Liver (tissue), 9 donors: ENCODE data around the gene ARCN1. TPM values are rescaled to one million over a fixed set of nuclear protein-coding genes. Genes with fewer than 3 reads are reported as not detected.

ENCODE experiments used
- DNase-seq: peaks from one replicate; pipeline ENCODE4 v3.0.0-alpha.2; 2017; ENCODE audit warnings: low spot score
- H3K27ac ChIP-seq, 2 donors: one replicate each; pipeline ENCODE4 v1.7.0; 2013; ENCODE audit warnings: inconsistent platforms in 2 of 2, low read length in 2 of 2, control low read depth in 1 of 2, low read depth in 1 of 2, mild to moderate bottlenecking in 1 of 2
- H3K27me3 ChIP-seq, 4 donors: one replicate each; pipeline versions ENCODE4 v1.6.1 to v1.7.0; 2013; ENCODE audit warnings: low read length in 3 of 4, inconsistent platforms in 1 of 4, mild to moderate bottlenecking in 1 of 4, moderate library complexity in 1 of 4; ENCODE audit not compliant: control insufficient read depth in 4 of 4, insufficient read depth in 4 of 4
- H3K36me3 ChIP-seq, 4 donors: one replicate each; pipeline versions ENCODE4 v1.6.1 to v1.7.0; 2013; ENCODE audit warnings: low read length in 3 of 4, mild to moderate bottlenecking in 3 of 4, low read depth in 1 of 4, moderate library complexity in 1 of 4; ENCODE audit not compliant: control insufficient read depth in 4 of 4, insufficient read depth in 3 of 4
- H3K4me1 ChIP-seq, 4 donors: one replicate each; pipeline versions ENCODE4 v1.6.1 to v1.7.0; 2013; ENCODE audit warnings: low read length in 3 of 4, mild to moderate bottlenecking in 3 of 4, moderate library complexity in 1 of 4; ENCODE audit not compliant: control insufficient read depth in 4 of 4, insufficient read depth in 4 of 4
- H3K4me3 ChIP-seq, 3 donors: one replicate each; pipeline versions ENCODE4 v1.6.1 to v1.7.0; 2013; ENCODE audit warnings: low read length in 3 of 3, control low read depth in 1 of 3, low read depth in 1 of 3, mild to moderate bottlenecking in 1 of 3
- H3K9ac ChIP-seq, 2 donors: one replicate each; pipeline ENCODE4 v1.7.0; 2013; ENCODE audit warnings: low read length in 2 of 2, mild to moderate bottlenecking in 2 of 2, moderate library complexity in 2 of 2, control low read depth in 1 of 2, low read depth in 1 of 2
- H3K9me3 ChIP-seq, 4 donors: one replicate each; pipeline versions ENCODE4 v1.6.1 to v1.7.0; 2013; ENCODE audit warnings: low read length in 3 of 4; ENCODE audit not compliant: control insufficient read depth in 4 of 4
- EGR1 ChIP-seq, 2 donors: IDR thresholded peaks; 2 replicates each; pipeline ENCODE4 v1.6.1; 2016 to 2018; ENCODE audit warnings: antibody characterized with exemption in 2 of 2, low read depth in 2 of 2
- FOXA1 ChIP-seq: IDR thresholded peaks from 2 replicates; pipeline ENCODE4 v1.6.1; 2016; ENCODE audit warnings: antibody characterized with exemption
- FOXA2 ChIP-seq: IDR thresholded peaks from 2 replicates; pipeline ENCODE4 v1.6.1; 2016; ENCODE audit warnings: antibody characterized with exemption
- GABPA ChIP-seq, 2 donors: IDR thresholded peaks in 1 of 2; conservative IDR thresholded peaks in 1 of 2; 2 replicates each; pipeline ENCODE4 v1.6.1; 2016; ENCODE audit warnings: antibody characterized with exemption in 2 of 2, mild to moderate bottlenecking in 1 of 2, moderate library complexity in 1 of 2
- HNF4A ChIP-seq, 2 donors: conservative IDR thresholded peaks; 2 replicates each; pipeline ENCODE4 v1.6.1; 2016; ENCODE audit warnings: antibody characterized with exemption in 2 of 2, mild to moderate bottlenecking in 2 of 2
- HNF4G ChIP-seq: IDR thresholded peaks from 2 replicates; pipeline ENCODE4 v1.6.1; 2016; ENCODE audit warnings: antibody characterized with exemption
- JUND ChIP-seq, 2 donors: IDR thresholded peaks; 2 replicates each; pipeline ENCODE4 v1.6.1; 2016; ENCODE audit warnings: antibody characterized with exemption in 2 of 2
- NR2F2 ChIP-seq: IDR thresholded peaks from 2 replicates; pipeline ENCODE4 v1.6.1; 2016; ENCODE audit warnings: antibody characterized with exemption
- RAD21 ChIP-seq, 2 donors: IDR thresholded peaks; 2 replicates each; pipeline ENCODE4 v1.6.1; 2016; ENCODE audit warnings: antibody characterized with exemption in 2 of 2, mild to moderate bottlenecking in 2 of 2
- REST ChIP-seq: IDR thresholded peaks from 2 replicates; pipeline ENCODE4 v1.6.1; 2016; ENCODE audit warnings: antibody characterized with exemption, mild to moderate bottlenecking
- SP1 ChIP-seq: IDR thresholded peaks from 2 replicates; pipeline ENCODE4 v1.6.1; 2018; ENCODE audit warnings: antibody characterized with exemption, mild to moderate bottlenecking
- TAF1 ChIP-seq: conservative IDR thresholded peaks from 2 replicates; pipeline ENCODE4 v1.6.1; 2016; ENCODE audit warnings: antibody characterized with exemption, mild to moderate bottlenecking
- YY1 ChIP-seq: IDR thresholded peaks from 2 replicates; pipeline ENCODE4 v1.6.1; 2016; ENCODE audit warnings: antibody characterized with exemption, mild to moderate bottlenecking
- WGBS: extraction: QIAGEN DNeasy Blood & Tissue Kit; methylation state at CpG from one replicate; pipeline ENCODE4 v1.1.7; 2013; 5-methylcytosine and 5-hydroxymethylcytosine counted together
- polyA plus RNA-seq, 2 donors: library from polyadenylated mRNA; stranded (reverse) in 1 of 2; unstranded in 1 of 2; fragments of 200-250 nt in 1 of 2; fragments of >200 nt in 1 of 2; fragmentation: Nextera tagmentation in 1 of 2; extraction: Ambion mirVana in 1 of 2; gene quantifications; one replicate each; pipeline versions ENCODE4 v1.2.1 to v1.2.3, GENCODE V29; 2013 to 2015
- total RNA-seq, 2 donors: library from RNA; depleted of rRNA; stranded (reverse); fragments of >200 nt; gene quantifications; one replicate each; pipeline ENCODE4 v1.2.3, GENCODE V29; 2014
- TF ChIP-seq, protein P1 (sequence below): fragments of 150-350 bp; IDR thresholded peaks from 2 replicates; pipeline ENCODE4 v1.5.1; 2017; ENCODE audit warnings: improper control_type of control experiment, low read depth, low read length; ENCODE audit not compliant: missing input control
- TF ChIP-seq, protein P2 (sequence below): IDR thresholded peaks from 2 replicates; pipeline ENCODE4 v1.6.1; 2016; ENCODE audit warnings: antibody characterized with exemption
- TF ChIP-seq, protein P3 (sequence below): IDR thresholded peaks from 2 replicates; pipeline ENCODE4 v1.6.1; 2016; ENCODE audit warnings: antibody characterized with exemption
- donor health status: healthy.
- donor health status: healthy.
- donor health status: healthy.
- donor health status: healthy.
- donor health status: healthy.

ARCN1 gene
- total and polyA plus RNA-seq, 4 donors: 36.7 to 95.4 (median 51.8) TPM

- peaks cover 0 to 2% (median 2%) of the 10 kb centered on the region in 4 donors for H3K36me3 ChIP-seq
- DNase-seq: peak; percentile 50
- peak within 1 kb of the TSS in 1 of 2 donors; percentile 7 for H3K9ac ChIP-seq
- WGBS: 2% methylated on average over 72 of the region's 72 CpGs
- H3K27ac ChIP-seq: peak within 1 kb of the TSS; percentile 75
- no peaks in the 10 kb centered on the region for H3K9me3 ChIP-seq
- H3K27me3 ChIP-seq: no peaks in the 10 kb centered on the region
- TF ChIP-seq RAD21 (IDR thresholded peaks at IDR 0.05): peak in 1 of 2 donors; percentile 20
- TF ChIP-seq SP1: no peak
- TF ChIP-seq FOXA2: no peak
- TF ChIP-seq, protein P1, sequence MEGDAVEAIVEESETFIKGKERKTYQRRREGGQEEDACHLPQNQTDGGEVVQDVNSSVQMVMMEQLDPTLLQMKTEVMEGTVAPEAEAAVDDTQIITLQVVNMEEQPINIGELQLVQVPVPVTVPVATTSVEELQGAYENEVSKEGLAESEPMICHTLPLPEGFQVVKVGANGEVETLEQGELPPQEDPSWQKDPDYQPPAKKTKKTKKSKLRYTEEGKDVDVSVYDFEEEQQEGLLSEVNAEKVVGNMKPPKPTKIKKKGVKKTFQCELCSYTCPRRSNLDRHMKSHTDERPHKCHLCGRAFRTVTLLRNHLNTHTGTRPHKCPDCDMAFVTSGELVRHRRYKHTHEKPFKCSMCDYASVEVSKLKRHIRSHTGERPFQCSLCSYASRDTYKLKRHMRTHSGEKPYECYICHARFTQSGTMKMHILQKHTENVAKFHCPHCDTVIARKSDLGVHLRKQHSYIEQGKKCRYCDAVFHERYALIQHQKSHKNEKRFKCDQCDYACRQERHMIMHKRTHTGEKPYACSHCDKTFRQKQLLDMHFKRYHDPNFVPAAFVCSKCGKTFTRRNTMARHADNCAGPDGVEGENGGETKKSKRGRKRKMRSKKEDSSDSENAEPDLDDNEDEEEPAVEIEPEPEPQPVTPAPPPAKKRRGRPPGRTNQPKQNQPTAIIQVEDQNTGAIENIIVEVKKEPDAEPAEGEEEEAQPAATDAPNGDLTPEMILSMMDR: peak; percentile 22
- no peak for TF ChIP-seq EGR1 (IDR thresholded peaks at IDR 0.05; ENCODE audit: low read depth in 2 of 2)
- TF ChIP-seq, protein P2, sequence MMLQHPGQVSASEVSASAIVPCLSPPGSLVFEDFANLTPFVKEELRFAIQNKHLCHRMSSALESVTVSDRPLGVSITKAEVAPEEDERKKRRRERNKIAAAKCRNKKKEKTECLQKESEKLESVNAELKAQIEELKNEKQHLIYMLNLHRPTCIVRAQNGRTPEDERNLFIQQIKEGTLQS: no peak
- no peak for TF ChIP-seq GABPA (IDR thresholded peaks at IDR 0.05 in 1 of 2, conservative IDR thresholded peaks at IDR 0.05 in 1 of 2)
- peak within 1 kb of the TSS; percentile 29 to 59 (median 48) for H3K4me3 ChIP-seq
- H3K4me1 ChIP-seq: peaks cover 0 to 28% (median 17%) of the 10 kb centered on the region in 4 donors
These were observed 35.5 kb downstream of the ARCN1 start, which contains the start of gene PHLDB1 for GRCh38 chr11:118607401-118608359. Gene PHLDB1 (plus strand): TSS chr11:118607615. CDS start chr11:118613837, 6,222 bp downstream.

DNA sequence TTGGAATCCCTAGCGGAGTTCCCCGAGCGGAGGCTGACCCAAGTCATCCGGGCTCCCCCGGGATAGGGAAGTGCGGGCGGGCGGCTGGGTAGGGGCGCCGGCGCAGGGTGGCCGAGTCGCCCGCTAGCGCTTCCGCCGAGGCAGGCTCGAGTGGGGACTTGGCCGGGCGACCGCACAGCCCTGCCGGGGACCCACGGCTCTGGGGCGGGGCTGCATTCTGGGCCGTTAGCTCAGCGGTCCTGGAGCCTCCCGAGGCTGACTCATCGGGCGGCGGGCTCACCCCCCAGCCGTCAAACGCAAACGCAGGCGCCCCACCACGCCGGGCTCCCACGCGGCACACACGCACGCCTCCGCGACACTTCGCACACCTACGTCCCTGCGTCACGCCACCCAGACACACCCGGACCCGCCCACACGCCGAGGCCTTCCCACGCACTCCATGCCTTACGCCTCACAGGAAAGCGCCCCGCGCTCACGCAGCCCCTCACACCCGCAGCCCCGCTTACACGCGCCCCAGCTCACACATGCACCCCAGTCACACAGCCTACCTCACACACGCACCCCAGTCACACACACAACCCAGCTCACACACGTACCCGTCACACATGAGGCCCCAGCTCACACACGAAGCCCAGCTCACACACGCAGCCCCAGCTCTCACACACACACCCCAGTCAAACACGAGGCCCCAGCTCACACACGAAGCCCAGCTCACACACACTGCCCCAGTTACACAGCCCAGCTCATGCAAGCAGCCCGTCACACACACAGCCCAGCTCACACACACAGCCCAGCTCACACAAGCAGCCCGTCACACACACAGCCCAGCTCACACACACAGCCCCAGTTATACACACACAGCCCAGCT, 36.4 kb downstream of the ARCN1 start:
- no peak for DNase-seq
- Histone ChIP-seq H3K27ac (peak overlapping the region; percentile 75), H3K9me3 (no peaks in the 10 kb centered on the region), H3K36me3 (peaks cover 0 to under 1% (median 0%) of the 10 kb centered on the region in 4 donors), H3K4me1 (peaks cover 0 to 28% (median 17%) of the 10 kb centered on the region in 4 donors), H3K27me3 (peaks cover 0 to 2% (median 0%) of the 10 kb centered on the region in 4 donors), H3K4me3 (peak overlapping the region; percentile 11 to 59 (median 48)), H3K9ac (no peak overlapping the region)
- TF ChIP-seq, protein P3, sequence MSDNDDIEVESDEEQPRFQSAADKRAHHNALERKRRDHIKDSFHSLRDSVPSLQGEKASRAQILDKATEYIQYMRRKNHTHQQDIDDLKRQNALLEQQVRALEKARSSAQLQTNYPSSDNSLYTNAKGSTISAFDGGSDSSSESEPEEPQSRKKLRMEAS: no peak
- TF ChIP-seq SP1 (no peak), JUND (IDR thresholded peaks at IDR 0.05) (no peak), GABPA (IDR thresholded peaks at IDR 0.05 in 1 of 2, conservative IDR thresholded peaks at IDR 0.05 in 1 of 2) (no peak), NR2F2 (no peak), HNF4G (no peak), FOXA1 (no peak), HNF4A (conservative IDR thresholded peaks at IDR 0.05) (no peak), TAF1 (no peak), EGR1 (IDR thresholded peaks at IDR 0.05; ENCODE audit: low read depth in 2 of 2) (no peak), YY1 (no peak), REST (no peak)
- TF ChIP-seq, protein P1: no peak
- 15% methylated on average over 69 of the region's 69 CpGs for WGBS
